Endothelial cell of umbilical vein (primary cell): Measurements from ENCODE around the gene SYNE3.

Experiments used
- CTCF ChIP-seq, 2 donors: IDR thresholded peaks; 1 replicate in 1 of 2; 2 replicates in 1 of 2; pipeline ENCODE4 v1.5.1; 2011; ENCODE audit warnings: low read length in 2 of 2, mild to moderate bottlenecking in 2 of 2, moderate library complexity in 2 of 2, control low read depth in 1 of 2, inconsistent platforms in 1 of 2, low read depth in 1 of 2; ENCODE audit not compliant: insufficient read depth in 1 of 2; ENCODE audit errors: extremely low read depth in 1 of 2
- GATA2 ChIP-seq: IDR thresholded peaks from 2 replicates; pipeline ENCODE4 v1.7.0; 2011; ENCODE audit warnings: low read depth, mild to moderate bottlenecking, moderate library complexity, mixed read lengths, low read length; ENCODE audit not compliant: insufficient read length, insufficient read depth
- MAX ChIP-seq: IDR thresholded peaks from 2 replicates; pipeline ENCODE4 v1.6.1; 2011; ENCODE audit not compliant: insufficient read depth, insufficient read length
- POLR2AphosphoS5 ChIP-seq: IDR thresholded peaks from 2 replicates; pipeline ENCODE4 v1.6.1; 2012; ENCODE audit warnings: low read depth, mild to moderate bottlenecking, control low read depth, low read length, moderate library complexity; ENCODE audit not compliant: insufficient read depth

- TF ChIP-seq POLR2AphosphoS5 (no peak), MAX (no peak), CTCF (IDR thresholded peaks at IDR 0.05; ENCODE audit: extremely low read depth in 1 of 2, insufficient read depth in 1 of 2, low read depth in 1 of 2, low read length in 2 of 2) (no peak), GATA2 (no peak)
Measured at GRCh38 chr14:95489214-95490137, 27.0 kb downstream of the SYNE3 start.
